Endothelial cell of umbilical vein (primary cell): ENCODE data around the gene FHIT. TPM values are rescaled to one million over a fixed set of nuclear protein-coding genes. Genes with fewer than 3 reads are reported as not detected.

ENCODE experiments used
- BruUV-seq: library from RNA; stranded (reverse); fragments of 400-500 nt; replicated peaks from 2 replicates; lab custom pipeline; 2021; lab: Mats Ljungman, UMichigan
- CTCF ChIA-PET: fragments of 300-600, 350-600 bp; sonication (Branson Sonifier 250); formaldehyde crosslinking; loops from one replicate; lab custom pipeline; 2021; ENCODE audit warnings: antibody characterized with exemption, inconsistent platforms; lab: Charles Lee
- POLR2A ChIA-PET: fragments of 300-600, 350-600 bp; sonication (Branson Sonifier 250); formaldehyde crosslinking; loops from one replicate; lab custom pipeline; 2021; ENCODE audit warnings: antibody characterized with exemption, inconsistent platforms; lab: Charles Lee
- DNase-seq: peaks from one replicate; pipeline ENCODE4 v3.0.0-alpha.2; 2011; ENCODE audit warnings: low read depth, low spot score
- FAIRE-seq: peaks from 2 replicates; lab custom pipeline; 2011; peaks lifted over from hg19 to GRCh38; lab: Jason Lieb, UNC
- H2AFZ ChIP-seq: 2 replicates; pipeline ENCODE4 v1.6.0; 2012; ENCODE audit warnings: low read depth, low read length, control low read depth, inconsistent platforms
- H3K27ac ChIP-seq: 2 replicates; pipeline ENCODE4 v1.5.1; 2011; ENCODE audit warnings: low read depth, mild to moderate bottlenecking, control low read depth, low read length, moderate library complexity; ENCODE audit not compliant: insufficient read depth
- H3K27me3 ChIP-seq, 2 experiments: 2 replicates each; pipeline versions ENCODE4 v1.6.0 to v1.6.1; 2011; ENCODE audit warnings: low read length in 2 of 2, mixed read lengths in 1 of 2; ENCODE audit not compliant: control insufficient read depth in 2 of 2, insufficient read depth in 2 of 2
- H3K36me3 ChIP-seq, 2 experiments: 2 replicates in 1 of 2; 3 replicates in 1 of 2; pipeline ENCODE4 v1.5.1; 2011; ENCODE audit warnings: low read length in 2 of 2, mild to moderate bottlenecking in 1 of 2, moderate library complexity in 1 of 2; ENCODE audit not compliant: control insufficient read depth in 2 of 2, insufficient read depth in 2 of 2; ENCODE audit errors: extremely low read depth in 1 of 2
- H3K4me1 ChIP-seq: 3 replicates; pipeline ENCODE4 v1.5.1; 2011; ENCODE audit warnings: mild to moderate bottlenecking, low read length; ENCODE audit not compliant: control insufficient read depth, insufficient read depth; ENCODE audit errors: extremely low read depth
- H3K4me2 ChIP-seq: 2 replicates; pipeline ENCODE4 v1.6.1; 2011; ENCODE audit warnings: low read length, control low read depth, mixed read lengths; ENCODE audit not compliant: insufficient read depth
- H3K4me3 ChIP-seq, 3 experiments: fragments of 200-600 bp in 1 of 3; sonication (generic), shearing (Covaris generic) in 1 of 3; replicated peaks in 1 of 3; 2 replicates each; pipeline ENCODE4 v1.5.1; 2011 to 2016; ENCODE audit warnings: control low read depth in 3 of 3, low read length in 3 of 3, mild to moderate bottlenecking in 2 of 3, inconsistent platforms in 1 of 3, low read depth in 1 of 3, moderate library complexity in 1 of 3; ENCODE audit not compliant: insufficient read depth in 1 of 3
- H3K79me2 ChIP-seq: 2 replicates; pipeline ENCODE4 v1.6.0; 2012; ENCODE audit warnings: low read length, inconsistent platforms; ENCODE audit not compliant: control insufficient read depth, insufficient read depth
- H3K9ac ChIP-seq: replicated peaks from 2 replicates; pipeline ENCODE3; 2011; ENCODE audit warnings: low read length, control low read depth; ENCODE audit not compliant: insufficient read depth; ENCODE audit errors: extremely low read depth
- H3K9me1 ChIP-seq: replicated peaks from 3 replicates; pipeline ENCODE4 v1.6.0; 2011; ENCODE audit warnings: mild to moderate bottlenecking, low read length; ENCODE audit not compliant: control insufficient read depth, insufficient read depth; ENCODE audit errors: extremely low read depth
- H3K9me3 ChIP-seq: replicated peaks from 2 replicates; pipeline ENCODE4 v1.5.1; 2012; ENCODE audit warnings: low read length, inconsistent platforms; ENCODE audit not compliant: control insufficient read depth, insufficient read depth
- H4K20me1 ChIP-seq: replicated peaks from 2 replicates; pipeline ENCODE3; 2011; ENCODE audit warnings: mild to moderate bottlenecking, low read length; ENCODE audit not compliant: control insufficient read depth, insufficient read depth; ENCODE audit errors: extremely low read depth
- CTCF ChIP-seq, 2 donors: IDR thresholded peaks; 1 replicate in 1 of 2; 2 replicates in 1 of 2; pipeline ENCODE4 v1.5.1; 2011; ENCODE audit warnings: low read length in 2 of 2, mild to moderate bottlenecking in 2 of 2, moderate library complexity in 2 of 2, control low read depth in 1 of 2, inconsistent platforms in 1 of 2, low read depth in 1 of 2; ENCODE audit not compliant: insufficient read depth in 1 of 2; ENCODE audit errors: extremely low read depth in 1 of 2
- EZH2 ChIP-seq: IDR thresholded peaks from 2 replicates; pipeline ENCODE4 v1.6.1; 2012; ENCODE audit warnings: borderline replicate concordance, low read depth, mild to moderate bottlenecking, moderate library complexity, low read length, inconsistent platforms; ENCODE audit not compliant: severe bottlenecking
- FOS ChIP-seq: IDR thresholded peaks from 2 replicates; pipeline ENCODE4 v1.6.1; 2011; ENCODE audit warnings: mild to moderate bottlenecking, low read length, moderate library complexity, borderline replicate concordance; ENCODE audit not compliant: insufficient read depth
- GATA2 ChIP-seq: IDR thresholded peaks from 2 replicates; pipeline ENCODE4 v1.7.0; 2011; ENCODE audit warnings: low read depth, mild to moderate bottlenecking, moderate library complexity, mixed read lengths, low read length; ENCODE audit not compliant: insufficient read length, insufficient read depth
- JUN ChIP-seq: IDR thresholded peaks from 2 replicates; pipeline ENCODE4 v1.6.1; 2011; ENCODE audit warnings: borderline replicate concordance, low read depth; ENCODE audit not compliant: insufficient read length, insufficient read depth
- MAX ChIP-seq: IDR thresholded peaks from 2 replicates; pipeline ENCODE4 v1.6.1; 2011; ENCODE audit not compliant: insufficient read depth, insufficient read length
- MYC ChIP-seq: IDR thresholded peaks from one replicate; pipeline ENCODE4 v1.6.1; 2011; ENCODE audit warnings: mild to moderate bottlenecking, low read depth, low read length
- POLR2A ChIP-seq: IDR thresholded peaks from 2 replicates; pipeline ENCODE4 v1.6.1; 2012; ENCODE audit warnings: low read depth, mild to moderate bottlenecking, control low read depth, low read length
- POLR2AphosphoS5 ChIP-seq: IDR thresholded peaks from 2 replicates; pipeline ENCODE4 v1.6.1; 2012; ENCODE audit warnings: low read depth, mild to moderate bottlenecking, control low read depth, low read length, moderate library complexity; ENCODE audit not compliant: insufficient read depth
- dilution Hi-C: fragments of 300-500 bp; cut with MboI; formaldehyde crosslinking; loops from one replicate; pipeline ENCODE4 v1.15.0; 2019; ENCODE audit warnings: low sequenced_read_pairs; ENCODE audit not compliant: extremely low pct_ligation_motif_present
- intact Hi-C: fragments of 100-400 bp; cut with micrococcal nuclease; formaldehyde crosslinking; loops from one replicate; pipeline ENCODE4 v1.10.0; 2022
- polyA plus RNA-seq, 4 experiments: library from polyadenylated mRNA; depleted of rRNA in 3 of 4; stranded (reverse) in 3 of 4; unstranded in 1 of 4; fragments of >200 nt; gene quantifications; 2 replicates each; pipeline versions ENCODE4 v1.2.1 to v1.2.3, GENCODE V29; 2011 to 2012; ENCODE audit warnings: missing spikeins in 1 of 4
- total RNA-seq: library from RNA; stranded (reverse); gene quantifications from 2 replicates; pipeline ENCODE4 v1.2.3, GENCODE V29; 2021

Gene FHIT
- total and polyA plus RNA-seq, 2 donors (not counting 3 experiments of a cell fraction or from before 2014, with no cell fraction given), result 0.47 to 2.2 TPM

GRCh38 chr3:60277361-60277800 lies 973.9 kb downstream of the FHIT start:
- DNase-seq, result no peak
- intact Hi-C loops, result no loop called here
- TF ChIP-seq POLR2AphosphoS5 (no peak), CTCF (IDR thresholded peaks at IDR 0.05; ENCODE audit: extremely low read depth in 1 of 2, insufficient read depth in 1 of 2, low read depth in 1 of 2, low read length in 2 of 2) (no peak), EZH2 (no peak), POLR2A (no peak), FOS (no peak), MYC (no peak), MAX (no peak), GATA2 (no peak), JUN (no peak)
- ChIA-PET CTCF (no interaction called here), POLR2A (no interaction called here)
- no peak overlapping the region for H2AFZ ChIP-seq
- no peak overlapping the region for H3K4me3 ChIP-seq
- no peak overlapping the region for H3K4me2 ChIP-seq
- no peaks in the 10 kb centered on the region for H3K9me1 ChIP-seq
- no TSS peak for BruUV-seq
- H3K4me1 ChIP-seq, result no peaks in the 10 kb centered on the region
- no peak for FAIRE-seq
- H3K27ac ChIP-seq, result no peak overlapping the region
- H3K36me3 ChIP-seq, result no peaks in the 10 kb centered on the region
- no peaks in the 10 kb centered on the region for H3K27me3 ChIP-seq
- no peaks in the 10 kb centered on the region for H4K20me1 ChIP-seq
- dilution Hi-C loops, result no loop called here
- H3K9ac ChIP-seq, result no peak overlapping the region
- H3K79me2 ChIP-seq, result no peaks in the 10 kb centered on the region
- peaks cover 2% of the 10 kb centered on the region for H3K9me3 ChIP-seq
